SJCRH30 (cell line): ENCODE measurements around the gene BACH2. TPM values are rescaled to one million over a fixed set of nuclear protein-coding genes. Genes with fewer than 3 reads are reported as not detected.
"Not testable (repeated sequence)": the region's sequence is repeated elsewhere in the genome, so short reads cannot be mapped to it uniquely, and the experiment has no call there.

Experiments
- DNase-seq, 2 experiments: peaks; one replicate each; pipeline ENCODE4 v3.0.0-alpha.2; 2015 to 2020
- H3K27ac ChIP-seq: fragments of 250-450 bp; sonication (Bioruptor Pico); 2 replicates; pipeline ENCODE4 v1.5.1; 2020; ENCODE audit warnings: mild to moderate bottlenecking, moderate library complexity
- H3K27me3 ChIP-seq: fragments of 250-450 bp; sonication (Bioruptor Pico); 2 replicates; pipeline ENCODE4 v1.5.1; 2020; ENCODE audit warnings: mild to moderate bottlenecking, moderate library complexity
- H3K36me3 ChIP-seq: fragments of 250-450 bp; sonication (Bioruptor Pico); 2 replicates; pipeline ENCODE4 v1.5.1; 2020; ENCODE audit warnings: mild to moderate bottlenecking, moderate library complexity
- H3K4me1 ChIP-seq: fragments of 250-450 bp; sonication (Bioruptor Pico); 2 replicates; pipeline ENCODE4 v1.5.1; 2020; ENCODE audit warnings: mild to moderate bottlenecking, moderate library complexity
- H3K4me3 ChIP-seq: fragments of 250-450 bp; sonication (Bioruptor Pico); 2 replicates; pipeline ENCODE4 v1.5.1; 2020; ENCODE audit warnings: mild to moderate bottlenecking, moderate library complexity
- H3K9me3 ChIP-seq: fragments of 250-450 bp; sonication (Bioruptor Pico); replicated peaks from 2 replicates; pipeline ENCODE4 v1.5.1; 2020; ENCODE audit warnings: mild to moderate bottlenecking, moderate library complexity
- total RNA-seq: library from RNA; depleted of rRNA; stranded (reverse); fragments of >200 nt; shearing (Covaris generic); gene quantifications from 2 replicates; pipeline ENCODE4 v1.2.3, GENCODE V29; 2014

The BACH2 gene
- total RNA-seq, 1 experiment from 2014 or later, result 4.1 TPM

- not testable (repeated sequence) for DNase-seq, H3K4me3 ChIP-seq, H3K27ac ChIP-seq
These were observed 386.4 kb downstream of the BACH2 start for GRCh38 chr6:89910001-89910901.

GRCh38 chr6:89895276-89895874 is 401.3 kb downstream of the BACH2 start:
- DNase-seq, result peak; percentile 62 to 77
- no peak overlapping the region for H3K27ac ChIP-seq
- no peaks in the 10 kb centered on the region for H3K9me3 ChIP-seq
- no peaks in the 10 kb centered on the region for H3K4me1 ChIP-seq
- peaks cover 3% of the 10 kb centered on the region; the same call in 1 of the 2 replicates for H3K27me3 ChIP-seq
- no peak overlapping the region for H3K4me3 ChIP-seq
- H3K36me3 ChIP-seq, result no peaks in the 10 kb centered on the region

More at GRCh38 chr6:89910001-89910901, 386.4 kb downstream of the BACH2 start:
- H3K4me1 ChIP-seq, H3K27me3 ChIP-seq, H3K9me3 ChIP-seq, H3K36me3 ChIP-seq: not testable (repeated sequence)

- H3K27me3 ChIP-seq, result peaks cover 3% of the 10 kb centered on the region; the same call in 1 of the 2 replicates
- no peaks in the 10 kb centered on the region for H3K36me3 ChIP-seq
- no peak within 1 kb of the TSS for H3K27ac ChIP-seq
- no peaks in the 10 kb centered on the region for H3K9me3 ChIP-seq
- H3K4me3 ChIP-seq, result no peak within 1 kb of the TSS
- H3K4me1 ChIP-seq, result no peaks in the 10 kb centered on the region
- no peak for DNase-seq
These were observed 402.5 kb downstream of the BACH2 start, which contains the start of gene GJA10 for GRCh38 chr6:89894169-89894568. TSS of gene GJA10 (plus strand) at chr6:89894469. CDS start at chr6:89894469, 0 bp downstream.

GRCh38 chr6:89892577-89892976 is 404.1 kb downstream of the BACH2 start:
- not testable (repeated sequence) for H3K4me3 ChIP-seq, H3K27me3 ChIP-seq, DNase-seq

GRCh38 chr6:89890845-89891528 is 405.7 kb downstream of the BACH2 start:
- H3K4me1 ChIP-seq, H3K27ac ChIP-seq, H3K36me3 ChIP-seq, H3K27me3 ChIP-seq, H3K9me3 ChIP-seq, H3K4me3 ChIP-seq, DNase-seq: not testable (repeated sequence)

More at GRCh38 chr6:89892577-89892976, 404.1 kb downstream of the BACH2 start:
- not testable (repeated sequence) for H3K27ac ChIP-seq, H3K36me3 ChIP-seq, H3K4me1 ChIP-seq, H3K9me3 ChIP-seq

GRCh38 chr6:89888871-89889270 is 407.8 kb downstream of the BACH2 start:
- Histone ChIP-seq H3K4me3 (no peak overlapping the region), H3K27me3 (peaks cover 3% of the 10 kb centered on the region; the same call in 1 of the 2 replicates), H3K4me1 (no peaks in the 10 kb centered on the region), H3K27ac (no peak overlapping the region), H3K9me3 (no peaks in the 10 kb centered on the region), H3K36me3 (no peaks in the 10 kb centered on the region)
- DNase-seq, result no peak

GRCh38 chr6:89888138-89888514 is 408.5 kb downstream of the BACH2 start:
- Histone ChIP-seq H3K9me3 (no peaks in the 10 kb centered on the region), H3K4me1 (no peaks in the 10 kb centered on the region), H3K36me3 (no peaks in the 10 kb centered on the region), H3K27me3 (peaks cover 3% of the 10 kb centered on the region; the same call in 1 of the 2 replicates), H3K4me3 (no peak overlapping the region), H3K27ac (no peak overlapping the region)
- no peak for DNase-seq

GRCh38 chr6:89887452-89888137 is 409.0 kb downstream of the BACH2 start:
- no peaks in the 10 kb centered on the region for H3K4me1 ChIP-seq
- no peaks in the 10 kb centered on the region for H3K36me3 ChIP-seq
- no peak overlapping the region for H3K4me3 ChIP-seq
- peaks cover 3% of the 10 kb centered on the region; the same call in 1 of the 2 replicates for H3K27me3 ChIP-seq
- H3K27ac ChIP-seq, result no peak overlapping the region
- no peaks in the 10 kb centered on the region for H3K9me3 ChIP-seq
- DNase-seq, result no peak

GRCh38 chr6:89886378-89887120 is 410.1 kb downstream of the BACH2 start:
- Histone ChIP-seq H3K27ac (no peak overlapping the region), H3K9me3 (no peaks in the 10 kb centered on the region), H3K36me3 (no peaks in the 10 kb centered on the region), H3K27me3 (peaks cover 3% of the 10 kb centered on the region; the same call in 1 of the 2 replicates), H3K4me1 (no peaks in the 10 kb centered on the region), H3K4me3 (no peak overlapping the region)
- DNase-seq, result no peak
